ENCODE measurements around the gene SRSF4.

SRSF4 gene

DNA sequence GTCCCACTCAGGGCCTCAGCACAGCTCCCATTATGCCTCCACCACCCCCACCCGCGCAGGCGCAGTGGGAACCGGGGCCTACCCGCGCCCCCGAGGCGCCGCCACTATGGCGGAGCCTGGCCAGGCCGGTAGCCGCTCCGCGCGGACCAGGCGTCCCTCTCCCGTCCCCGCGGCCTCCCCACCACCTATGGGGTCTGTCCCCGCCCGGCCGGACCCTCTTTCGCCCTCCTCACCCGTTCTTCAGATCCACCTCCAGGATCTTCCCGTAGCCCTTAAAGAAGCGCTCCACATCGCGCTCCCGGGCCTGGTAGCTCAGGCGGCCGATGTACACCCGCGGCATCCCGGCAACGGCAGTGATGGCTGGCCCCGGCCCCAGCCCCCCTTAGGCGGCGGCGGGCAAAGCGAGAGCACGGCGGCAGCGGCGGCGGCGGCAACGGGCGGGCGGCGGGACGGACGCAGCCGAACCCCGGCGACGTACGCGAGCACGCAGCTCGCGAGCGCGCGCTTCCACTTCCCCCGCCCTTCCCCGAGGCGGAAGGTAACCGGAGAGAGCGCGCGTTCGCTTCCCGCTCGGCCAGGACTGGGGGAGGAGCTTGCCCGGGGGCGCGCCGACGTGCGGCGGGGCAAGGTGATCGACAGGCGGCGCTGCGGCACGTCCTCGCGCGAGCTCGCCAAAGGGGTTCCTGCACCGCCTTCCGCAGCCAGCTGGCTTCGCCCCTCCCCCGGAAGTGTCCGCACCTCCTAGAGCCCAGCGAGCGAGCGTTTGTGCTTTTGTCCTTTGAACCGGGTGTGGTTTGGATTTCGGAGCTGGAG is at the start of gene SRSF4:
TSS of gene SRSF4 (minus strand) at position 488 of the 813 bp plus-strand sequence. CDS start at position 340, 148 bp downstream.
- H3K27ac ChIP-seq, result peak within 1 kb of the TSS; percentile 96 to 100
- peak within 1 kb of the TSS; percentile 90 for H3K4me3 ChIP-seq
- TF ChIP-seq CTCF (IDR thresholded peaks at IDR 0.05), result no peak
- DNase-seq (ENCODE audit: low spot score), result peak; percentile 99

- TF ChIP-seq CTCF (IDR thresholded peaks at IDR 0.05), result no peak
- Histone ChIP-seq H3K4me3 (peak within 1 kb of the TSS; percentile 76), H3K27ac (peak within 1 kb of the TSS; percentile 38 to 78)
- peak; percentile 97 for DNase-seq (ENCODE audit: low spot score)
Measured at GRCh38 chr1:29230553-29231378, 49.1 kb upstream of the SRSF4 start, which contains the start of gene MECR. TSS of gene MECR (minus strand) at chr1:29230934. CDS start at chr1:29230906, 28 bp downstream.

- peak overlapping the region; percentile 76 for H3K4me3 ChIP-seq
- H3K27ac ChIP-seq, result peak overlapping the region; percentile 38 to 78
- DNase-seq (ENCODE audit: low spot score), result no peak
- no peak for TF ChIP-seq CTCF (IDR thresholded peaks at IDR 0.05)
Measured at GRCh38 chr1:29230204-29230552, 48.5 kb upstream of the SRSF4 start.

- H3K27ac ChIP-seq, result no peak overlapping the region
- no peak for DNase-seq (ENCODE audit: low spot score)
- H3K4me3 ChIP-seq, result no peak overlapping the region
- TF ChIP-seq CTCF (IDR thresholded peaks at IDR 0.05), result no peak
Measured at GRCh38 chr1:29227511-29227910, 45.8 kb upstream of the SRSF4 start.

- Histone ChIP-seq H3K27ac (no peak overlapping the region), H3K4me3 (no peak overlapping the region)
- no peak for DNase-seq (ENCODE audit: low spot score)
- TF ChIP-seq CTCF (IDR thresholded peaks at IDR 0.05), result no peak
Measured at GRCh38 chr1:29225361-29225760, 43.7 kb upstream of the SRSF4 start.

- DNase-seq (ENCODE audit: low spot score), result no peak
- H3K27ac ChIP-seq, result no peak overlapping the region
- H3K4me3 ChIP-seq, result no peak overlapping the region
- no peak for TF ChIP-seq CTCF (IDR thresholded peaks at IDR 0.05)
Measured at GRCh38 chr1:29224356-29224837, 42.7 kb upstream of the SRSF4 start.
